H9 (cell line): ENCODE data around the gene PRICKLE3. TPM values are rescaled to one million over a fixed set of nuclear protein-coding genes. Genes with fewer than 3 reads are reported as not detected.
A peak's percentile ranks its signal among the peaks of the same experiment; 100 is the strongest.

Experiments
- DNase-seq: peaks from one replicate; pipeline ENCODE4 v3.0.0-alpha.2; 2017
- H2AFZ ChIP-seq: one replicate; pipeline ENCODE4 v1.6.1; 2013; ENCODE audit warnings: mild to moderate bottlenecking, low read length, control low read depth, moderate library complexity
- H2AK5ac ChIP-seq: 2 replicates; pipeline ENCODE4 v1.6.1; 2013; ENCODE audit warnings: low read length, control low read depth, mixed read lengths; ENCODE audit not compliant: insufficient read length
- H2BK120ac ChIP-seq: one replicate; pipeline ENCODE4 v1.6.1; 2013; ENCODE audit warnings: low read depth, mild to moderate bottlenecking, low read length, control low read depth, inconsistent platforms; ENCODE audit not compliant: poor library complexity, severe bottlenecking
- H2BK12ac ChIP-seq: 2 replicates; pipeline ENCODE4 v1.6.1; 2013; ENCODE audit warnings: low read length, control low read depth, mixed read lengths, low read depth; ENCODE audit not compliant: insufficient read length
- H2BK15ac ChIP-seq: 2 replicates; pipeline ENCODE4 v1.6.1; 2013; ENCODE audit warnings: low read depth, low read length, control low read depth
- H2BK20ac ChIP-seq: one replicate; pipeline ENCODE4 v1.6.1; 2013; ENCODE audit warnings: low read depth, mild to moderate bottlenecking, low read length, control low read depth, inconsistent platforms; ENCODE audit not compliant: poor library complexity, severe bottlenecking
- H2BK5ac ChIP-seq: 2 replicates; pipeline ENCODE4 v1.6.1; 2013; ENCODE audit warnings: low read length, control low read depth, mixed read lengths; ENCODE audit not compliant: insufficient read length
- H3K14ac ChIP-seq: 2 replicates; pipeline ENCODE4 v1.6.1; 2013; ENCODE audit warnings: low read length, control low read depth; ENCODE audit not compliant: insufficient read depth
- H3K18ac ChIP-seq: 2 replicates; pipeline ENCODE4 v1.6.1; 2013; ENCODE audit warnings: low read depth, mild to moderate bottlenecking, mixed read lengths, low read length, control low read depth; ENCODE audit not compliant: insufficient read length
- H3K23ac ChIP-seq: 2 replicates; pipeline ENCODE4 v1.6.1; 2013; ENCODE audit warnings: low read length, control low read depth, mixed read lengths, low read depth; ENCODE audit not compliant: insufficient read length
- H3K23me2 ChIP-seq: 2 replicates; pipeline ENCODE4 v1.6.1; 2013; ENCODE audit warnings: low read depth, mild to moderate bottlenecking, mixed read lengths, low read length, control low read depth; ENCODE audit not compliant: insufficient read length, poor library complexity, severe bottlenecking
- H3K27ac ChIP-seq: 2 replicates; pipeline ENCODE4 v1.5.1; 2013; ENCODE audit warnings: low read length, control low read depth, mixed read lengths, low read depth; ENCODE audit not compliant: insufficient read length
- H3K27me3 ChIP-seq: 2 replicates; pipeline ENCODE4 v1.6.1; 2013; ENCODE audit warnings: low read length, control low read depth, inconsistent platforms; ENCODE audit not compliant: insufficient read depth
- H3K4ac ChIP-seq: 2 replicates; pipeline ENCODE4 v1.6.1; 2013; ENCODE audit warnings: low read depth, mild to moderate bottlenecking, control low read depth, inconsistent platforms, low read length, moderate library complexity
- H3K4me1 ChIP-seq: 2 replicates; pipeline ENCODE4 v1.6.1; 2013; ENCODE audit warnings: low read length, control low read depth, inconsistent platforms; ENCODE audit not compliant: insufficient read depth
- H3K4me2 ChIP-seq: 2 replicates; pipeline ENCODE4 v1.6.1; 2013; ENCODE audit warnings: low read length, control low read depth, mixed read lengths; ENCODE audit not compliant: insufficient read length, insufficient read depth
- H3K56ac ChIP-seq: 2 replicates; pipeline ENCODE4 v1.6.1; 2013; ENCODE audit warnings: low read depth, mild to moderate bottlenecking, mixed read lengths, low read length, control low read depth; ENCODE audit not compliant: insufficient read length
- H3K79me1 ChIP-seq: 2 replicates; pipeline ENCODE4 v1.6.1; 2013; ENCODE audit warnings: low read depth, mild to moderate bottlenecking, moderate library complexity, low read length, control low read depth, inconsistent platforms; ENCODE audit not compliant: insufficient read depth, poor library complexity, severe bottlenecking
- H3K79me2 ChIP-seq: 2 replicates; pipeline ENCODE4 v1.6.1; 2013; ENCODE audit warnings: low read length, control low read depth, inconsistent platforms; ENCODE audit not compliant: insufficient read depth
- H3K9ac ChIP-seq: 2 replicates; pipeline ENCODE4 v1.6.1; 2013; ENCODE audit warnings: low read length, control low read depth, mixed read lengths; ENCODE audit not compliant: insufficient read length; ENCODE audit errors: extremely low read depth
- H3K9me3 ChIP-seq: one replicate; pipeline ENCODE4 v1.6.1; 2013; ENCODE audit warnings: low read depth, low read length, inconsistent platforms; ENCODE audit not compliant: control insufficient read depth
- H3T11ph ChIP-seq: one replicate; pipeline ENCODE4 v1.6.1; 2013; ENCODE audit warnings: mild to moderate bottlenecking, low read length, control low read depth, inconsistent platforms
- H4K20me1 ChIP-seq: one replicate; pipeline ENCODE4 v1.6.1; 2013; ENCODE audit not compliant: control insufficient read depth, insufficient read length, insufficient read depth
- H4K5ac ChIP-seq: 2 replicates; pipeline ENCODE4 v1.6.1; 2013; ENCODE audit warnings: low read depth, mild to moderate bottlenecking, mixed read lengths, low read length, control low read depth; ENCODE audit not compliant: insufficient read length
- H4K8ac ChIP-seq: replicated peaks from 2 replicates; pipeline ENCODE4 v1.6.1; 2013; ENCODE audit warnings: low read length, control low read depth, mixed read lengths, low read depth; ENCODE audit not compliant: insufficient read length
- H4K91ac ChIP-seq: 2 replicates; pipeline ENCODE4 v1.6.1; 2013; ENCODE audit warnings: low read depth, mild to moderate bottlenecking, moderate library complexity, mixed read lengths, low read length, control low read depth; ENCODE audit not compliant: insufficient read length
- H3K27ac Mint-ChIP-seq, 3 experiments: 2 replicates in 2 of 3; 3 replicates in 1 of 3; pipeline ENCODE4 v1.8.0; 2020 to 2021; ENCODE audit warnings: mixed read lengths in 3 of 3, mild to moderate bottlenecking in 1 of 3, moderate library complexity in 1 of 3
- H3K27me3 Mint-ChIP-seq: 2 replicates; pipeline ENCODE4 v1.8.0; 2021; ENCODE audit warnings: low read depth, mild to moderate bottlenecking, moderate library complexity, mixed read lengths
- H3K36me3 Mint-ChIP-seq, 3 experiments: 2 replicates in 2 of 3; 3 replicates in 1 of 3; pipeline ENCODE4 v1.8.0; 2020 to 2021; ENCODE audit warnings: low read depth in 3 of 3, mixed read lengths in 3 of 3; ENCODE audit not compliant: insufficient read depth in 1 of 3
- H3K4me1 Mint-ChIP-seq, 2 experiments: 2 replicates each; pipeline ENCODE4 v1.8.0; 2020; ENCODE audit warnings: mixed read lengths in 2 of 2
- H3K4me3 Mint-ChIP-seq, 2 experiments: 2 replicates in 1 of 2; 3 replicates in 1 of 2; pipeline ENCODE4 v1.8.0; 2020 to 2021; ENCODE audit warnings: mild to moderate bottlenecking in 2 of 2, mixed read lengths in 2 of 2, moderate library complexity in 1 of 2
- H3K9me3 Mint-ChIP-seq, 2 experiments: 2 replicates in 1 of 2; 3 replicates in 1 of 2; pipeline ENCODE4 v1.8.0; 2020; ENCODE audit warnings: mild to moderate bottlenecking in 2 of 2, mixed read lengths in 2 of 2, moderate library complexity in 1 of 2
- CTCF ChIP-seq: fragments of 200-600 bp; sonication (generic); conservative IDR thresholded peaks from 3 replicates; pipeline ENCODE4 v1.8.0; 2021; ENCODE audit warnings: antibody characterized with exemption, mild to moderate bottlenecking
- WGBS: extraction: QIAGEN DNeasy Blood & Tissue Kit; methylation state at CpG from one replicate; pipeline ENCODE4 v1.1.7; 2013; ENCODE audit warnings: missing lambda C conversion rate, low lambda C conversion rate, mixed read lengths; ENCODE audit not compliant: insufficient read length; ENCODE audit errors: extremely low coverage; 5-methylcytosine and 5-hydroxymethylcytosine counted together
- total RNA-seq: library from RNA; stranded (reverse); gene quantifications from 2 replicates; pipeline ENCODE4 v1.2.1, GENCODE V29; 2021

Gene PRICKLE3
- total RNA-seq, 1 experiment from 2014 or later, result 9.7 TPM

GRCh38 chrX:49199906-49200771 lies 14.0 kb upstream of the PRICKLE3 start, which contains the start of gene SYP:
Gene SYP (minus strand): TSS chrX:49200193. CDS start chrX:49200186, 7 bp downstream.
- peak within 1 kb of the TSS in 1 of 3 experiments; percentile 62; a peak in 3 of 7 replicates for H3K27ac Mint-ChIP-seq
- WGBS, result no CpG with 5 or more reads among the region's 61 CpGs

More at GRCh38 chrX:49199906-49200771, 14.0 kb upstream of the PRICKLE3 start, which contains the start of gene SYP:
- Mint-ChIP-seq H3K27me3 (peaks cover 17% of the 10 kb centered on the region), H3K4me1 (peaks cover 11 to 26% of the 10 kb centered on the region in 2 experiments; a peak in 3 of 4 replicates), H3K4me3 (peak within 1 kb of the TSS; percentile 53 to 84), H3K9me3 (peaks cover 74 to 84% of the 10 kb centered on the region in 2 experiments), H3K36me3 (peaks cover 0 to 14% (median 5%) of the 10 kb centered on the region in 3 experiments; a peak in 5 of 7 replicates)
- no peak within 1 kb of the TSS for H3T11ph ChIP-seq
- H3K18ac ChIP-seq, result no peak within 1 kb of the TSS
- H2AFZ ChIP-seq, result no peak within 1 kb of the TSS
- no peak within 1 kb of the TSS for H4K5ac ChIP-seq
- no peak within 1 kb of the TSS for H2BK120ac ChIP-seq
- peaks cover 14% of the 10 kb centered on the region for H3K23me2 ChIP-seq
- no peak within 1 kb of the TSS for H3K9ac ChIP-seq
- H4K91ac ChIP-seq, result no peak within 1 kb of the TSS
- no peaks in the 10 kb centered on the region for H3K79me2 ChIP-seq
- H4K20me1 ChIP-seq, result no peaks in the 10 kb centered on the region
- H3K14ac ChIP-seq, result no peak within 1 kb of the TSS
- no peak within 1 kb of the TSS for H2BK12ac ChIP-seq
- no peak within 1 kb of the TSS for H4K8ac ChIP-seq
- no peak within 1 kb of the TSS for H2AK5ac ChIP-seq
- H3K56ac ChIP-seq, result no peak within 1 kb of the TSS
- no peak within 1 kb of the TSS for H2BK5ac ChIP-seq
- H3K4me1 ChIP-seq, result no peaks in the 10 kb centered on the region
- H3K9me3 ChIP-seq, result peaks cover 27% of the 10 kb centered on the region
- H2BK20ac ChIP-seq, result no peak within 1 kb of the TSS
- H3K79me1 ChIP-seq, result no peaks in the 10 kb centered on the region
- no peak within 1 kb of the TSS for H3K23ac ChIP-seq
- DNase-seq, result peak; percentile 94
- H3K27me3 ChIP-seq, result no peaks in the 10 kb centered on the region
- no peak within 1 kb of the TSS for H3K27ac ChIP-seq
- no peak for TF ChIP-seq CTCF
- H3K4me2 ChIP-seq, result peak within 1 kb of the TSS; percentile 52
- H2BK15ac ChIP-seq, result no peak within 1 kb of the TSS
- H3K4ac ChIP-seq, result no peak within 1 kb of the TSS
